DND-41 (cell line): Measurements from ENCODE around the gene ARPC1B.

Experiments
- ATAC-seq: fragments of 200-7000 bp; cut with Tn5 transposase; 3 replicates; pipeline ENCODE4 v1.9.1; 2021; ENCODE audit warnings: low read depth; ENCODE audit not compliant: insufficient read depth
- DNase-seq: peaks from one replicate; pipeline ENCODE4 v3.0.0-alpha.2; 2020
- H2AFZ ChIP-seq: 2 replicates; pipeline ENCODE4 v1.6.0; 2012; ENCODE audit warnings: low read depth, low read length
- H3K27ac ChIP-seq: 2 replicates; pipeline ENCODE4 v1.5.1; 2012; ENCODE audit warnings: low read length, inconsistent platforms
- H3K27me3 ChIP-seq: fragments of 200-600 bp; sonication (generic); 2 replicates; pipeline ENCODE4 v1.6.0; 2012; ENCODE audit warnings: low read length, mild to moderate bottlenecking, inconsistent platforms; ENCODE audit not compliant: insufficient read depth, poor library complexity
- H3K36me3 ChIP-seq: 2 replicates; pipeline ENCODE4 v1.5.1; 2012; ENCODE audit warnings: low read length, inconsistent platforms; ENCODE audit not compliant: insufficient read depth
- H3K4me1 ChIP-seq: 2 replicates; pipeline ENCODE4 v1.5.1; 2012; ENCODE audit warnings: mild to moderate bottlenecking, low read length; ENCODE audit not compliant: insufficient read depth
- H3K4me2 ChIP-seq: 2 replicates; pipeline ENCODE4 v1.6.0; 2012; ENCODE audit warnings: mild to moderate bottlenecking, moderate library complexity, low read length, inconsistent platforms; ENCODE audit not compliant: insufficient read depth
- H3K4me3 ChIP-seq, 2 experiments: fragments of 200-600 bp in 1 of 2; shearing (Covaris generic) in 1 of 2; 2 replicates each; pipeline ENCODE4 v1.5.1; 2012 to 2016; ENCODE audit warnings: inconsistent platforms in 2 of 2, low read length in 2 of 2, mild to moderate bottlenecking in 2 of 2, low read depth in 1 of 2, moderate library complexity in 1 of 2
- H3K79me2 ChIP-seq: 2 replicates; pipeline ENCODE4 v1.6.0; 2012; ENCODE audit warnings: low read length, inconsistent platforms; ENCODE audit not compliant: insufficient read depth
- H3K9ac ChIP-seq: 2 replicates; pipeline ENCODE4 v1.6.0; 2012; ENCODE audit warnings: low read depth, mild to moderate bottlenecking, inconsistent platforms, low read length, moderate library complexity
- H3K9me3 ChIP-seq: 2 replicates; pipeline ENCODE4 v1.5.1; 2012; ENCODE audit warnings: low read length, moderate library complexity, mild to moderate bottlenecking, inconsistent platforms; ENCODE audit not compliant: insufficient read depth, severe bottlenecking
- H4K20me1 ChIP-seq: 2 replicates; pipeline ENCODE4 v1.6.0; 2012; ENCODE audit warnings: low read length; ENCODE audit not compliant: insufficient read depth
- CTCF ChIP-seq: IDR thresholded peaks from 2 replicates; pipeline ENCODE4 v1.5.1; 2012; ENCODE audit warnings: borderline replicate concordance, low read length, moderate library complexity, mild to moderate bottlenecking; ENCODE audit not compliant: poor library complexity, severe bottlenecking; ENCODE audit errors: extremely low read depth
- EZH2 ChIP-seq: IDR thresholded peaks from 3 replicates; pipeline ENCODE4 v1.6.1; 2012; ENCODE audit warnings: borderline replicate concordance, low read depth, mild to moderate bottlenecking, moderate library complexity, low read length, inconsistent platforms; ENCODE audit not compliant: severe bottlenecking

Gene ARPC1B

GRCh38 chr7:99393355-99394187 is 19.0 kb downstream of the ARPC1B start:
- Histone ChIP-seq H3K4me1 (no peaks in the 10 kb centered on the region), H3K4me3 (no peak overlapping the region), H3K27ac (no peak overlapping the region), H3K79me2 (peaks cover 20% of the 10 kb centered on the region), H2AFZ (no peak overlapping the region), H3K36me3 (peaks cover 91% of the 10 kb centered on the region), H3K9ac (no peak overlapping the region), H4K20me1 (peaks cover 48% of the 10 kb centered on the region), H3K27me3 (no peaks in the 10 kb centered on the region), H3K4me2 (no peak overlapping the region), H3K9me3 (no peaks in the 10 kb centered on the region)
- ATAC-seq: 0 out of 3 replicates have a peak, but pooled peaks have one; percentile 7
- no peak for TF ChIP-seq EZH2
- no peak for TF ChIP-seq CTCF
- no peak for DNase-seq

DNA sequence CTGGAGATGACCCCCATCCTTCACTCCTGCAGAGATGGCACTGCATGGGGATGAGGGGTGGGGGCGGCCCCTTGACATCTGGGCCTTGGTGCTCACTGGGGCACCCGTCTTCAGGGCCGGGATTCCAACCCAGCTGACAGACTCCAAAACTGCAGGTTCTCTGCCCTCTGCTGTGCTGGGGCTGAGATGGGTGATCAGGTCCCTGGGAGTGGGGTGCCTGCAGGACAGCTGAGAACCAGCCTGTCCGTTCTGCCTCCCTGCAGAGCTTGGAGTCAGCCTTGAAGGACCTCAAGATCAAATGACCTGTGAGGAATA is 19.6 kb downstream of the ARPC1B start:
- no peak for TF ChIP-seq EZH2
- TF ChIP-seq CTCF: no peak
- Histone ChIP-seq H3K9me3 (no peaks in the 10 kb centered on the region), H3K27me3 (no peaks in the 10 kb centered on the region), H3K4me3 (no peak overlapping the region), H3K79me2 (peaks cover 22% of the 10 kb centered on the region), H3K36me3 (peaks cover 96% of the 10 kb centered on the region), H2AFZ (no peak overlapping the region), H3K27ac (no peak overlapping the region), H3K4me1 (no peaks in the 10 kb centered on the region), H3K9ac (no peak overlapping the region), H3K4me2 (no peak overlapping the region), H4K20me1 (peaks cover 53% of the 10 kb centered on the region)
- ATAC-seq (no peak), DNase-seq (no peak)

DNA sequence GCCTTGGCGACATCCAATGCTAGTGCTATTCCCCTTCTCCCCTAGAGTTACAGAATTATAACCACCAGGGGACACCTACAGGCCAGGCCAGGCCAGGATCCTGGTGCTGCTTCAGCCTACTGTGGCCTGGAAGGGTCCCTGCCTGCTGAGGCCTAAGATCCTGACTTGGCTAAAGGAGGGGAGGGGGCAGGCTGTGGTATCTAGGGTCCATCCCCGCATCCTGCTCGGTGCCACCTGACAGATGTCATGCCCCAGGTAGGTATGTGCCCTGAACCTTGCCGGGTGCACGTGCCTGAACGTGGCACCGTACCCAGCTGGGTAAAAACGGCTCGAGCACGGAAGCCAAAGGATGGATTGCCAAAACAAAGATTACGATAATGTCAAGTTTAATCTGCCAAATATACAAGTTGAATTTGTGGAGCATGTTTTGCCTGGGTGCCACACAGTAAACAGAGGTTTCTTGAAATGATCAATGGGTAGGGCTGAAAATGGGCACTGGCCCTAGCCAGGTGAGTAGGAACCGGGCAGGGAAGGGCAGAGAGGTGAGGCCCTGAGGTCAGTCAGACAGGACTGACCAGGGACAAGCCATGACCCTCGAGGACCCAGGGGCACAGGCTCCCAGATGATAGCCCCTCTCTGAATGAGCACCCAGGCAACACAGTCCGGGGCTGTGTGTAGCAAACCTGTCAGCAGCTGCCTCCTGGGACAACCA is 21.2 kb downstream of the ARPC1B start:
- H4K20me1 ChIP-seq: peaks cover 68% of the 10 kb centered on the region
- H3K4me1 ChIP-seq: no peaks in the 10 kb centered on the region
- H3K27ac ChIP-seq: no peak overlapping the region
- peaks cover 24% of the 10 kb centered on the region for H3K79me2 ChIP-seq
- H3K9ac ChIP-seq: no peak overlapping the region
- no peak overlapping the region for H3K4me3 ChIP-seq
- no peaks in the 10 kb centered on the region for H3K27me3 ChIP-seq
- H3K4me2 ChIP-seq: no peak overlapping the region
- H3K36me3 ChIP-seq: peaks cover 97% of the 10 kb centered on the region
- DNase-seq (no peak), ATAC-seq (no peak)
- H2AFZ ChIP-seq: no peak overlapping the region
- TF ChIP-seq EZH2 (no peak), CTCF (no peak)
- no peaks in the 10 kb centered on the region for H3K9me3 ChIP-seq
